ENCODE measurements around the gene LPIN2. TPM values are rescaled to one million over a fixed set of nuclear protein-coding genes. Genes with fewer than 3 reads are reported as not detected.

LPIN2 gene
- total and polyA plus RNA-seq, 2 experiments from 2014 or later: 9.0 to 10.8 TPM

GRCh38 chr18:3046216-3046808, 33.4 kb upstream of the LPIN2 start:
- Mint-ChIP-seq H3K36me3 (ENCODE audit: low read depth) (no peaks in the 10 kb centered on the region), H3K27me3 (ENCODE audit: insufficient read depth, low read depth, poor library complexity) (peaks cover 2% of the 10 kb centered on the region), H3K9me3 (no peaks in the 10 kb centered on the region), H3K4me3 (no peak overlapping the region), H3K4me1 (peaks cover 8% of the 10 kb centered on the region; the same call in 2 of the 3 replicates), H3K27ac (no peak overlapping the region)
- Histone ChIP-seq H3K27me3 (ENCODE audit: insufficient read depth) (no peaks in the 10 kb centered on the region), H3F3A (replicated peaks; ENCODE audit: low read depth) (no peaks in the 10 kb centered on the region), H2AFZ (no peak overlapping the region), H3K4me1 (ENCODE audit: insufficient read depth) (0 out of 2 replicates have a peak, but pooled peaks cover 5% of the 10 kb centered on the region), H3K36me3 (ENCODE audit: insufficient read depth) (no peaks in the 10 kb centered on the region), H3K27ac (ENCODE audit: low read depth) (no peak overlapping the region), H3K79me2 (replicated peaks; ENCODE audit: insufficient read depth) (no peaks in the 10 kb centered on the region), H4K20me1 (replicated peaks; ENCODE audit: insufficient read depth) (no peaks in the 10 kb centered on the region), H3K4me3 (no peak overlapping the region), H3K9me2 (ENCODE audit: insufficient read depth) (no peaks in the 10 kb centered on the region), H3K4me2 (no peak overlapping the region)
- DNase-seq (ENCODE audit: low spot score) (no peak), ATAC-seq (no peak)
- no peak for TF ChIP-seq JUNB (IDR thresholded peaks at IDR 0.05; ENCODE audit: unreplicated experiment)
- TF ChIP-seq POLR2AphosphoS5 (IDR thresholded peaks at IDR 0.05; ENCODE audit: low read depth): no peak
- TF ChIP-seq CREB1 (CRISPR knock-in tag; IDR thresholded peaks at IDR 0.05; ENCODE audit: low read depth): no peak

GRCh38 chr18:3044931-3045698, 32.2 kb upstream of the LPIN2 start:
- peak overlapping the region; percentile 88 for H2AFZ ChIP-seq
- no peaks in the 10 kb centered on the region for H3K9me2 ChIP-seq (ENCODE audit: insufficient read depth)
- no peak overlapping the region for H3K4me3 Mint-ChIP-seq
- H3K27ac Mint-ChIP-seq: peak overlapping the region; percentile 36; the same call in 1 of the 2 replicates
- peaks cover 2% of the 10 kb centered on the region for H3K27me3 Mint-ChIP-seq (ENCODE audit: insufficient read depth, low read depth, poor library complexity)
- no peaks in the 10 kb centered on the region for H3K27me3 ChIP-seq (ENCODE audit: insufficient read depth)
- no peaks in the 10 kb centered on the region for H3K79me2 ChIP-seq (replicated peaks; ENCODE audit: insufficient read depth)
- no peak overlapping the region for H3K27ac ChIP-seq (ENCODE audit: low read depth)
- no peaks in the 10 kb centered on the region for H3K36me3 ChIP-seq (ENCODE audit: insufficient read depth)
- no peaks in the 10 kb centered on the region for H3K9me3 Mint-ChIP-seq
- no peaks in the 10 kb centered on the region for H4K20me1 ChIP-seq (replicated peaks; ENCODE audit: insufficient read depth)
- ATAC-seq (no peak), DNase-seq (ENCODE audit: low spot score) (no peak)
- H3K4me3 ChIP-seq: no peak overlapping the region
- no peak for TF ChIP-seq ZNF114 (CRISPR knock-in tag; IDR thresholded peaks at IDR 0.05)
- no peak for TF ChIP-seq JUNB (IDR thresholded peaks at IDR 0.05; ENCODE audit: unreplicated experiment)
- no peak for TF ChIP-seq POLR2AphosphoS5 (IDR thresholded peaks at IDR 0.05; ENCODE audit: low read depth)
- no peak for TF ChIP-seq ETS1 (IDR thresholded peaks at IDR 0.05)
- TF ChIP-seq EZH2phosphoT487 (IDR thresholded peaks at IDR 0.05; ENCODE audit: unreplicated experiment): no peak
- TF ChIP-seq CTCF (conservative IDR thresholded peaks at IDR 0.05; ENCODE audit: low read depth in 2 of 2): no peak
- no peaks in the 10 kb centered on the region for H3F3A ChIP-seq (replicated peaks; ENCODE audit: low read depth)
- H3K36me3 Mint-ChIP-seq (ENCODE audit: low read depth): no peaks in the 10 kb centered on the region
- H3K4me1 ChIP-seq (ENCODE audit: insufficient read depth): no peaks in the 10 kb centered on the region
- no peak overlapping the region for H3K4me2 ChIP-seq
- peaks cover 8% of the 10 kb centered on the region; the same call in 2 of the 3 replicates for H3K4me1 Mint-ChIP-seq
